ENCODE measurements around the gene MDC1.

DNA sequence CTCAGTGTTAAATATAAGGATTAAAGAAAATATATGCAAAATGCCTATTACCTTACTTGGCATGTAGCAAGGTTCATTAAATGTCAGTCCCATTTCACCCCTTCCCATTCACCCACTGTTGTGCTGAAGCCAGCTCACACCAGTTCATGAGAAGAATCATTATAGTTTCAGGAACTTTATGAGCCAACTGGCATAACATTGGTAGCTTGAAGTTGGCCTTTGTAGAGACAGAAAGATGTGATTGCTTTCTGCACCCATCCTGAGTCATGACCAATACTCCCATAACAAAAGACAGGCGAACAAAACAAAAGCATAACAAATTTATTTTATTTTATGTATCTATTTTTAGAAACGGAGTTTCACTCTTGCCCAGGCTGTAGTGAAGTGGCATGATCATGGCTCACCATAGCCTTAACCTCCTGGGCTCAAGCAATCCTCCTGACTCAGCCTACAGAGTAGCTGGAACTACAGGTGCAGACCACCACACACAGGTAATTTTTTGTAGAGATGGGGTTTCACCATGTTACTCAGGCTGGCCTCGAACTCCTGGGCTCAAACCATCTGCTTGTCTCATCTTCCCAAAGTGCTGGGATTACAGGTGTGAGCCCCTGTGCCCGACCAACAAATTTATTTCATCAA is 44.8 kb upstream of the MDC1 start:
- TF ChIP-seq EZH2phosphoT487 (IDR thresholded peaks at IDR 0.05; ENCODE audit: low read length), result no peak
- TF ChIP-seq, protein P1, sequence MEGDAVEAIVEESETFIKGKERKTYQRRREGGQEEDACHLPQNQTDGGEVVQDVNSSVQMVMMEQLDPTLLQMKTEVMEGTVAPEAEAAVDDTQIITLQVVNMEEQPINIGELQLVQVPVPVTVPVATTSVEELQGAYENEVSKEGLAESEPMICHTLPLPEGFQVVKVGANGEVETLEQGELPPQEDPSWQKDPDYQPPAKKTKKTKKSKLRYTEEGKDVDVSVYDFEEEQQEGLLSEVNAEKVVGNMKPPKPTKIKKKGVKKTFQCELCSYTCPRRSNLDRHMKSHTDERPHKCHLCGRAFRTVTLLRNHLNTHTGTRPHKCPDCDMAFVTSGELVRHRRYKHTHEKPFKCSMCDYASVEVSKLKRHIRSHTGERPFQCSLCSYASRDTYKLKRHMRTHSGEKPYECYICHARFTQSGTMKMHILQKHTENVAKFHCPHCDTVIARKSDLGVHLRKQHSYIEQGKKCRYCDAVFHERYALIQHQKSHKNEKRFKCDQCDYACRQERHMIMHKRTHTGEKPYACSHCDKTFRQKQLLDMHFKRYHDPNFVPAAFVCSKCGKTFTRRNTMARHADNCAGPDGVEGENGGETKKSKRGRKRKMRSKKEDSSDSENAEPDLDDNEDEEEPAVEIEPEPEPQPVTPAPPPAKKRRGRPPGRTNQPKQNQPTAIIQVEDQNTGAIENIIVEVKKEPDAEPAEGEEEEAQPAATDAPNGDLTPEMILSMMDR (IDR thresholded peaks at IDR 0.05; ENCODE audit: low read length), result no peak

All from MM.1S (cell line).